K562 (cell line): Measurements from ENCODE around the gene CTAG2. TPM values are rescaled to one million over a fixed set of nuclear protein-coding genes. Genes with fewer than 3 reads are reported as not detected.
A peak's percentile ranks its signal among the peaks of the same experiment; 100 is the strongest.

Experiments
- ATAC-seq: fragments of 200-7000 bp; cut with Tn5 transposase; 3 replicates; pipeline ENCODE4 v1.9.1; 2020; ENCODE audit warnings: moderate library complexity
- BruUV-seq: library from RNA; stranded (reverse); fragments of 400-500 nt; replicated peaks from 2 replicates; lab custom pipeline; 2021; lab: Mats Ljungman, UMichigan
- CTCF ChIA-PET: fragments of 300-600 bp; formaldehyde crosslinking; extraction: SDS; loops from one replicate; lab custom pipeline; 2021; ENCODE audit warnings: low intra/inter-chr PET ratio; lab: Yijun Ruan, JAX
- POLR2A ChIA-PET: fragments of 300-600, 350-650 bp; sonication (Branson Sonifier 250); formaldehyde crosslinking; extraction: SDS; loops from one replicate; lab custom pipeline; 2021; ENCODE audit warnings: antibody characterized with exemption, inconsistent platforms; lab: Yijun Ruan, JAX
- DNase-seq, 4 experiments: peaks; one replicate each; pipeline versions ENCODE4 v3.0.0 to v3.0.0-alpha.2; 2011 to 2018; ENCODE audit warnings: low spot score in 3 of 4, mixed read lengths in 3 of 4; ENCODE audit errors: extremely low read depth in 1 of 4
- FAIRE-seq: peaks from 2 replicates; lab custom pipeline; 2011; peaks lifted over from hg19 to GRCh38; lab: Jason Lieb, UNC
- H2AFZ ChIP-seq: 2 replicates; pipeline ENCODE4 v1.6.0; 2011; ENCODE audit warnings: low read depth, low read length, control low read depth, inconsistent platforms
- H3K27ac ChIP-seq: fragments of 200-600 bp; 3 replicates; pipeline ENCODE4 v1.8.0; 2011; ENCODE audit warnings: low read depth, mild to moderate bottlenecking, control low read depth, inconsistent platforms, low read length, moderate library complexity, mixed read lengths; ENCODE audit errors: extremely low read depth
- H3K27me3 ChIP-seq, 2 experiments: fragments of 300-600 bp in 1 of 2; 2 replicates in 1 of 2; 3 replicates in 1 of 2; pipeline versions ENCODE4 v1.6.0 to v1.8.0; 2011; ENCODE audit warnings: inconsistent platforms in 2 of 2, low read length in 2 of 2, mild to moderate bottlenecking in 1 of 2, mixed read lengths in 1 of 2, moderate library complexity in 1 of 2; ENCODE audit not compliant: control insufficient read depth in 2 of 2, insufficient read depth in 2 of 2
- H3K36me3 ChIP-seq: fragments of 300-600 bp; 3 replicates; pipeline ENCODE4 v1.8.0; 2011; ENCODE audit warnings: mild to moderate bottlenecking, low read length, inconsistent platforms; ENCODE audit not compliant: control insufficient read depth, insufficient read depth
- H3K4me1 ChIP-seq, 2 experiments: fragments of 200-600 bp in 1 of 2; replicated peaks in 1 of 2; 2 replicates in 1 of 2; 3 replicates in 1 of 2; pipeline versions ENCODE4 v1.5.1 to v1.8.0; 2011; ENCODE audit warnings: inconsistent platforms in 2 of 2, low read length in 2 of 2, mild to moderate bottlenecking in 1 of 2, mixed read lengths in 1 of 2, moderate library complexity in 1 of 2; ENCODE audit not compliant: control insufficient read depth in 2 of 2, insufficient read depth in 2 of 2
- H3K4me2 ChIP-seq: 2 replicates; pipeline ENCODE4 v1.6.1; 2011; ENCODE audit warnings: low read length, control low read depth, inconsistent platforms, mixed read lengths; ENCODE audit not compliant: insufficient read depth
- H3K4me3 ChIP-seq: fragments of 200-600 bp; sonication (generic), shearing (Covaris generic); 2 replicates; pipeline ENCODE4 v1.5.1; 2016; ENCODE audit warnings: control low read depth, inconsistent platforms
- H3K79me2 ChIP-seq: fragments of 200-600 bp; 3 replicates; pipeline ENCODE4 v1.8.0; 2011; ENCODE audit warnings: low read length, inconsistent platforms; ENCODE audit not compliant: control insufficient read depth, insufficient read depth
- H3K9ac ChIP-seq, 2 experiments: 2 replicates each; pipeline versions ENCODE4 v1.6.0 to v1.6.1; 2011; ENCODE audit warnings: low read depth in 2 of 2, low read length in 2 of 2, control low read depth in 1 of 2, inconsistent platforms in 1 of 2, mild to moderate bottlenecking in 1 of 2, mixed read lengths in 1 of 2; ENCODE audit not compliant: insufficient read depth in 1 of 2
- H3K9me1 ChIP-seq: one replicate; pipeline ENCODE4 v1.6.0; 2011; ENCODE audit warnings: inconsistent platforms, mild to moderate bottlenecking, low read length, moderate library complexity; ENCODE audit not compliant: control insufficient read depth, insufficient read depth
- H3K9me3 ChIP-seq: replicated peaks from 2 replicates; pipeline ENCODE4 v1.5.1; 2011; ENCODE audit warnings: low read depth, low read length, inconsistent platforms; ENCODE audit not compliant: control insufficient read depth, insufficient read depth
- H4K20me1 ChIP-seq: replicated peaks from 2 replicates; pipeline ENCODE4 v1.6.1; 2011; ENCODE audit warnings: low read length, inconsistent platforms, mixed read lengths; ENCODE audit not compliant: control insufficient read depth, insufficient read depth
- CBX8 ChIP-seq: fragments of 200-600 bp; sonication (generic); IDR thresholded peaks from 2 replicates; pipeline ENCODE4 v1.6.1; 2012; ENCODE audit warnings: borderline replicate concordance, mixed run types, low read depth, mild to moderate bottlenecking, moderate library complexity, mixed read lengths, low read length, control low read depth, inconsistent platforms; ENCODE audit not compliant: poor library complexity, severe bottlenecking; ENCODE audit errors: extremely low read depth
- E2F1 ChIP-seq: sonication (generic); formaldehyde crosslinking; IDR thresholded peaks from 2 replicates; pipeline ENCODE4 v1.8.1; 2023; ENCODE audit warnings: mild to moderate bottlenecking, missing genetic modification reagents, moderate library complexity
- ILF3 ChIP-seq: fragments of 450-650 bp; IDR thresholded peaks from 2 replicates; pipeline ENCODE4 v1.6.1; 2018; ENCODE audit warnings: antibody characterized with exemption, mild to moderate bottlenecking, moderate library complexity, borderline replicate concordance
- PRPF4 ChIP-seq: fragments of 200-400 bp; formaldehyde crosslinking; IDR thresholded peaks from one replicate; pipeline ENCODE4 v1.6.1; 2017; ENCODE audit warnings: low read length, low read depth, mild to moderate bottlenecking; ENCODE audit not compliant: insufficient read depth, poor library complexity, severe bottlenecking
- WGBS: fragments of 100-300 bp; shearing (Covaris generic); methylation state at CpG from one replicate; pipeline ENCODE4 v1.1.6; 2016; ENCODE audit warnings: low coverage, mixed read lengths; ENCODE audit not compliant: insufficient coverage; ENCODE audit errors: missing lambda C conversion rate; 5-methylcytosine and 5-hydroxymethylcytosine counted together
- in situ Hi-C: fragments of 300-500 bp; cut with MboI; formaldehyde crosslinking; loops from 4 replicates; pipeline ENCODE4 v1.15.0; 2018; ENCODE audit warnings: inconsistent platforms, mixed read lengths
- intact Hi-C: fragments of 100-400 bp; cut with micrococcal nuclease; formaldehyde crosslinking; loops from 2 replicates; pipeline ENCODE4 v1.14.2; 2022
- polyA plus RNA-seq, 8 experiments: library from polyadenylated mRNA; depleted of rRNA in 4 of 8; stranded (reverse) in 5 of 8; unstranded in 3 of 8; fragments of >200 nt; fragmentation: Nextera tagmentation in 2 of 8; fragmentation: Illumina TruSeq in 1 of 8; extraction: Ambion mirVana in 2 of 8; extraction: Trizol in 1 of 8; gene quantifications; 2 replicates each; pipeline versions ENCODE4 v1.2.1 to v1.2.3, GENCODE V29; 2011 to 2014; ENCODE audit warnings: inconsistent platforms in 1 of 8, missing spikeins in 1 of 8
- total RNA-seq, 7 experiments: library from RNA; depleted of rRNA in 6 of 7; stranded (reverse); fragments of >200 nt in 6 of 7; fragmentation: Illumina TruSeq in 2 of 7; extraction: Trizol in 2 of 7; gene quantifications; 2 replicates each; pipeline versions ENCODE4 v1.2.1 to v1.2.3, GENCODE V29; 2011 to 2021; ENCODE audit warnings: low replicate concordance in 1 of 7
- TF ChIP-seq, protein P1 (sequence below): fragments of 450-650 bp; IDR thresholded peaks from 2 replicates; pipeline ENCODE4 v1.6.1; 2016

Gene CTAG2
- total and polyA plus RNA-seq, 9 of the 15 experiments (the other 6 are each of a cell fraction or from before 2014, with no cell fraction given) = 1.7 to 63.0 (median 18.8) TPM

- ATAC-seq (no peak), DNase-seq (no peak), FAIRE-seq (no peak)
- no peak overlapping the region for H3K9ac ChIP-seq
- TF ChIP-seq ILF3 = no peak
- TF ChIP-seq, protein P1, sequence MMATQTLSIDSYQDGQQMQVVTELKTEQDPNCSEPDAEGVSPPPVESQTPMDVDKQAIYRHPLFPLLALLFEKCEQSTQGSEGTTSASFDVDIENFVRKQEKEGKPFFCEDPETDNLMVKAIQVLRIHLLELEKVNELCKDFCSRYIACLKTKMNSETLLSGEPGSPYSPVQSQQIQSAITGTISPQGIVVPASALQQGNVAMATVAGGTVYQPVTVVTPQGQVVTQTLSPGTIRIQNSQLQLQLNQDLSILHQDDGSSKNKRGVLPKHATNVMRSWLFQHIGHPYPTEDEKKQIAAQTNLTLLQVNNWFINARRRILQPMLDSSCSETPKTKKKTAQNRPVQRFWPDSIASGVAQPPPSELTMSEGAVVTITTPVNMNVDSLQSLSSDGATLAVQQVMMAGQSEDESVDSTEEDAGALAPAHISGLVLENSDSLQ = peak; percentile 63
- no peak for TF ChIP-seq CBX8
- TF ChIP-seq E2F1 (CRISPR knock-in tag) = no peak
- no peak for TF ChIP-seq PRPF4
- H3K27me3 ChIP-seq = no peaks in the 10 kb centered on the region
- no peak overlapping the region for H3K27ac ChIP-seq
- no peaks in the 10 kb centered on the region for H4K20me1 ChIP-seq
- H3K79me2 ChIP-seq = no peaks in the 10 kb centered on the region
- H3K9me1 ChIP-seq = no peaks in the 10 kb centered on the region
- H3K4me3 ChIP-seq = no peak overlapping the region
- in situ Hi-C loops (loop anchor here (25.0 kb wide), 1 partner anchor 791 kb away; no protein-coding TSS in a partner anchor), intact Hi-C loops (no loop called here)
- H3K9me3 ChIP-seq = no peaks in the 10 kb centered on the region
- ChIA-PET POLR2A (interaction anchor here (0.9 kb wide), 1 partner anchor 8 kb away, joined by 3 read pairs; no protein-coding TSS in a partner anchor), CTCF (no interaction called here)
- H3K4me1 ChIP-seq = no peaks in the 10 kb centered on the region
- WGBS = 95% methylated on average over 7 of the region's 8 CpGs
- peaks cover 69% of the 10 kb centered on the region for H3K36me3 ChIP-seq
- H2AFZ ChIP-seq = no peak overlapping the region
- BruUV-seq = no TSS peak
- H3K4me2 ChIP-seq = no peak overlapping the region
Observed at GRCh38 chrX:154695911-154696675, 42.7 kb upstream of the CTAG2 start.
